NCI-H2196 (cell line): Measurements from ENCODE around the gene COL15A1.

Source experiments
- DNase-seq: peaks from one replicate; lab custom pipeline; 2025; ENCODE audit not compliant: unreplicated experiment; lab: John Stamatoyannopoulos, UW

COL15A1 gene

DNA sequence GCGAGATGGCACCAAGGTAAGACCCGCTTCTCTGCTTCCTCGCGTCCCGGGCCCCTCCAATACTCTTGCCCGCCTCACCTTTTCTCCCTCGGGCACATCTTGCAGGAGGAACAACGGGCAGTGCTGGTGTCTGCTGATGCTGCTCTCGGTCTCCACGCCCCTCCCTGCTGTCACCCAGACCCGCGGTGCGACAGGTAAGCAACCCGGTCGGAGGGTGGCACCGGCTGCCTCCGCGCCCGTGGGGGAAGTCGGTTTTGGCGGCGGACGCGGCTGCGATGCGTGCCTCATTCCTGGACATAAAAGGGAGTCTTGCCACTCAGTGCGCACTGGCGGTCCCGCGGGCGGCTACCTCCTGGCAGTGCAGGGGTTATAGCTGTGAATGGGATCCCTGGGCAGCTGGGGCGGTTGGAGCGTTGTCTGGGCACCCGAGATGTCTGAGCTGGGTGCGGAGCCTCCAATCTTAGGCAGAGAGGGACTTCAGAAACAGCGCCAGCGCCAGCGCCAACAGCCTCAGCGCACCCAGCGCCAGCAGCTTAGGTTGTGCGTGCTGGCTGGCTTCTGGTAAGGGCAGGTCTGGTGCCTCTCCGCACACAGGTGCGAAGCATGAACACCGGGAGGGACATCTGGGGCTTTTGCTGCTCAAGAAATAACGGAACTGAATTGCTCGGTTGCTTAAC is 488 bp downstream of the COL15A1 start:
- no peak for DNase-seq

- DNase-seq = no peak
Observed at GRCh38 chr9:98944734-98945074, 997 bp downstream of the COL15A1 start.

GRCh38 chr9:98949565-98949964 is 5.9 kb downstream of the COL15A1 start:
- DNase-seq = no peak

DNA sequence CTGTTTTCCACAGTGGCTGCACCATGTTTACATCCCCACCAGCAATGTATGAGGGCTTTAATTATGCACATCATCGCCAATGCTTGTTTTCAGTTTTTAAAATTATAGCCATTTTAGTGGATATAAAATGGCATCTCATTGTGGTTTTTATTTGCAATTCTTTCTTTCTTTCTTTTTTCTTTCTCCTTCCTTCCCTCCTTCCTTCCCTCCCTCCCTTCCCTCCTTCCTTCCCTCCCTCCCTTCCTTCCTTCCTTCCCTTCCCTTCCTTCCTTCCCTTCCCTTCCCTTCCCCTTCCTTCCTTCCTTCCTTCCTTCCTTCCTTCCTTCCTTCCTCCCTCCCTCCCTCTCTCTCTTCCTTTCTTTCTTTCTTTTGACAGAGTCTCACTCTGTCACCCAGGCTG is 6.6 kb downstream of the COL15A1 start:
- DNase-seq = no peak

GRCh38 chr9:98951967-98952366 is 8.3 kb downstream of the COL15A1 start:
- DNase-seq = no peak

DNA sequence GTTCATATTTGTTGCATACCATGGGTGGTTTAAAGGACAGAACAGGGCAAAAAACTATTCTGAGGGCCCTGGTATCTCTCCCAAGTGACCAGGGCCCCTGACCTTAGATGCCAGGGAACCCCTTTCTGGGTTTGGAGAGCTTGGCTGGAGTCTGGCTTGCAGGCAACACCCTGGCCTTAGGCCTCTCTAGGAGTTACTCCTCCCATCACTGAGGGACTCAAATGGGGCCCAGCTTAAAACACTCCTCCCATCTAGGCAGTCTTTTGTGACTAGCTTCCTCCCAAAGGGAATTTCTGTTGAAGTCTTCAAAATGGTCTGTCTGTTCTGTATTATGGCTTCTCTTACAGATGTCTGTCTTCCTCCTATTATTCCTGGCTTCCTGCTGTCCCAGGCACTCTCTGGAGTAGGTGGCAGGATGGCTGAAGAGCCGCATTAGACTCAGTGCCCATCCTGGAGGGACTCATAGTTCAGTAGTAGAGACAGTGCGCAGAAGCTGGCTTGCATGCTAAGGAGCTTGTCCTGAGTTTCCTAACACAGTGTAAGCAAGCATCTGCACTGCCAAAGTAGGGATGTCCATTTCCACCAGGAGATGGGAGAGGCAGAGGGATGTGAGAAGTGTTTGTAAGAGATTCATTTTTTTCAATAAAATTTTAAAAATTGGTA is 10.0 kb downstream of the COL15A1 start:
- DNase-seq = no peak

GRCh38 chr9:98954244-98954610 is 10.5 kb downstream of the COL15A1 start:
- no peak for DNase-seq

DNA sequence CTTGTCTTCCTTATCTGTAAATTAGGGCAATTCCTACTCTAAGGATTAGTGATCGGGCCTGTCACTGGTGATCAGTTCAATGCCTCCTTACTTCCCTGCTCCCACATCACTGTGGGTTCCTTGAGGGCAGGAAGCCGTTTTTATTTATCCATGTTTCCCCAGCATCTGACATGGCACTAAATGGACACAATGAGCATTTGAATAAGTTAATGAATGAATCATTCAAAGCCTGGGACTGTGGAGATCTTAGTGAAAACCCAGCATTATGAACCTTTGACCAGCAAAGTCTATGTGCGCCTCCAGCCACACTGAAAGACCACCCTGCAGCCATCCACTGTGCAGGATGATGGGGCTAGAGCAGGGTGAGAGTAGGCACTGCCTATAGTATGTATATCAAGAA is 11.6 kb downstream of the COL15A1 start:
- no peak for DNase-seq

- DNase-seq = no peak
Observed at GRCh38 chr9:98957826-98958225, 14.1 kb downstream of the COL15A1 start.

DNA sequence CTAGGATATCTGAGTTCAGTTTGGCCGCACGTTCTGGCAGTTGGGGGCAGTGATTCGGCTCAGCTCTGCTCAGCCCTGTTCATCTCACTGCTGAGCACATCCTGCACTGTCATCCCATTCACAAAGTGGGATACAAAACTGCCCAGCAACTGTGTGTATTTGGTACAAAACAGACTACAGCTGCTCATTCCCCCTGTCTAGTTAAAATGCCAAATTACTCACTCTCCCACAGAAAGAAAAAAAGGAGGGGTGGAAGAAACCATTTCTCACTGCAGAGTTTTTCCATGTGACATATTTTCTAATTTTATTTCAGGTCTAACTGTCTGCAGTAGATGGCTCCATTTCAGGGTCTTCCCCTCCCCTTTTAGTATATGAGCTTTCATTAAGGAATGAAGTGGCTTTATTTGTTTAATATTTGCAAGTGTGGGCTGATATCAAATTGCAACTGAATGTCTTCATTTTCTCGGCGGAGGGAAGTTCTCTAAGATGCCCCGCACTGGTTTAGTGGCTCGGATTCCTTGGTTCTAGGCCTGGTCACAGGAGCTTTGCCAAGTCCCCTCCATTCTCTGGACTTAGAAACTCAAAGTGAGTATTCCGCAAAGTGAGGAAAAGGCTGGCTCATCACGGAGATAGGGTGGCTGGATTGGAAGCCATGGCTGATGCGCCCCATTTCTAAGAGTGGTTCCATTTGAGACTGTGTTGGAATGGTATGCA is 14.7 kb downstream of the COL15A1 start:
- DNase-seq = no peak

DNA sequence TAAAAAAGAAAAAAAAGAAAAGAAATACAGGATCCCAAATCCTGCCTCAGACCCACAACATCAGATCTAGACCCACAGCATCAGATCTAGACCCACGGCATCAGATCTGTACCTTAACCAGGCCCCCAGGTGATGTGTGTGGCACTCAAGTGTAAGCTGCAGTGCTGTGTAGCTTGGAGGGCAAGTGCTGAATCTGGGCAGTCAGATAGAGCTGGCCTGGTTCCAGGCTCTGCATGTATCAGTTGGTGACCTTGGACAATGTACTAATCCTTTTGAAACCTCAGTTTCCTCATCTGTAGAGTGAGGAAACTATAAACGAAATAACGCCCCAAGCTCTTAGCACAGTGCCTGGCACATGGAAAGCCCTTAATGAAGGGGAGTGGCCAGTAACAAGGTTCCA is 16.7 kb downstream of the COL15A1 start:
- no peak for DNase-seq

GRCh38 chr9:98961513-98962180 is 17.9 kb downstream of the COL15A1 start:
- DNase-seq = no peak

- DNase-seq = no peak
Observed at GRCh38 chr9:98962181-98962560, 18.5 kb downstream of the COL15A1 start.

DNA sequence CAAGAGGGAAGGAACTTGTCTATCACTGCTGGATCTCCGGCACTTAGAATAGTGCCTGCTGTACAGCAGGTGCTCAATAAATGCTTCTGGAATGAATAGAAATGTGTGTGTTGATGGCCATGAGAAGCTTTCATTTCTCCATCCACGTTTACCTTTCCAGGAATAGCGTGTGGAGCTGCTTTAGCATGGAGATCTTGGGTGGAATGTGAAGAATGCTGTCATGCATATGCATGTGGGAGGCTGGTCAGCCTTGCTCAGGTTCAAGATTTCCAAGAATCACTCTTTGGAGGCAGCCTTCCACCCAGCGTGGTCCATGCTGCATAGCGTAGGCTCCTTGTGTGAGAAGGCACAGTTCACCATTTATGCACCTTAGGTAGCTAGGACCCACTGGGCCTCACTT is 19.2 kb downstream of the COL15A1 start:
- no peak for DNase-seq

GRCh38 chr9:98964201-98964600 is 20.5 kb downstream of the COL15A1 start:
- DNase-seq = no peak

DNA sequence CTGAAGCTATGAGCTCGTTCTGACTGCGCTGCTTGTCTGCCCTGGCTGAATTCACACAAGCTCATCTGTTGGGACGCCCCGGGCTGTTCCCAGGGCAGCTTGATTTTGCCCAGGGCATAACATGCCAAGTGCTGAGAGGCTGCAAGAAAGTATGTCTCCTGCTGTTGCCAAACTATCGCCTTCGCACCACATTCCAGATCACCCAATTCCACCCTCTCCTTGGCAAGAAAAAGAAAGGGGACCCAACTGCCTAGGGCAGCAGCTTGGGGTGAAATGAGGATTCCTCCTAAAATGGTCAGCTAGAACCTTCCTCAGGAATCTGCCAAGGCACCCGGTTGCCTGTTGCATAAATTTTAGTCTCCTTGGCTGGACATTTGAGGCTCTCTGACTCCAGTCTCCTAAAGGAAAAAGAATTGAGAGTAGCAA is 21.2 kb downstream of the COL15A1 start:
- no peak for DNase-seq

GRCh38 chr9:98966676-98967075 is 23.0 kb downstream of the COL15A1 start:
- DNase-seq = no peak

GRCh38 chr9:98967257-98967656 is 23.6 kb downstream of the COL15A1 start:
- no peak for DNase-seq

- DNase-seq = no peak
Observed at GRCh38 chr9:98967680-98968079, 24.0 kb downstream of the COL15A1 start.

DNA sequence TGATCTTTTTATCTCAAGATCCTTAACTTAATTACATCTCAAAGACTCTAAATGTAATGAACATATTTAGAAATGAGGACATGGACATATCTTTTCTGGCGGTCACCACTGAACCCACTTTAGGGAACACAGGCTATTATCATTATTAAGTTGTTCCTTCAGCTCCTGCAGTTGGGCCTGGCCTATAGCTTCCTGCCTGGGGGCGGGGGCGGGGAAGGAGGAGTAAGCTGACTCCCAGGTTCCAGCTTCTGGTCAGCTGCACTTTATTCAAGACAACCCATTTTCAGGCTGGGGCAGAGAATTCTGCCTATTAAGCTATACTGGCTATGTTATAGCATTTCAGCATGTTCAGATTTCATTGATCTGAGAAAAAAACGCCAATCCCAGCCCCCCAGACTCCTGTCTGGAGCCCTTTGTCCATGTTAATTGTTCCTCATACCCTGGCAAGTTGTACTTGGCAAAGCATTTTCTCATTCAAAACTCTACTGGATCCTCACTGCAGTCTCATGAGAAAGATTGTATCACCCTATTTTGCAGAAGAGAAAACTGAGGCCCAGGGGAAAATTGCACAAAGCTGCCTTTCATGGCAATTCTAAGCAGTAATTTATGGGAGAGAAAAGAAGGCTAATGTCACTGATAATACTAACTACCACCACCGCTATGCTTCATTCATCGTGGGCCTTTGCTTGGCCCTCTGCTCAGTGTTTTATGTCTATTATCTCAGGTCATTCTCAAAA is 25.1 kb downstream of the COL15A1 start:
- no peak for DNase-seq

GRCh38 chr9:98970532-98971041 is 26.9 kb downstream of the COL15A1 start:
- no peak for DNase-seq
